HG03571 (cell line): ENCODE data around the gene HIPK4.
"Not testable (repeated sequence)": the region's sequence is repeated elsewhere in the genome, so short reads cannot be mapped to it uniquely, and the experiment has no call there.

ENCODE experiments used
- ATAC-seq: cut with Tn5 transposase; IDR thresholded peaks from one replicate; pipeline ENCODE4 v1.9.1; 2021; ENCODE audit not compliant: unreplicated experiment

The HIPK4 gene

GRCh38 chr19:40393894-40394815, 4.2 kb upstream of the HIPK4 start:
- ATAC-seq, result no peak

GRCh38 chr19:40392894-40393517, 3.0 kb upstream of the HIPK4 start:
- ATAC-seq, result no peak

- ATAC-seq, result no peak
Measured at GRCh38 chr19:40392123-40392522, 2.1 kb upstream of the HIPK4 start.

- no peak for ATAC-seq
Measured at GRCh38 chr19:40389404-40390083, 437 bp downstream of the HIPK4 start.

- ATAC-seq, result no peak
Measured at GRCh38 chr19:40388481-40388880, 1.5 kb downstream of the HIPK4 start.

GRCh38 chr19:40387155-40387554, 2.8 kb downstream of the HIPK4 start:
- no peak for ATAC-seq

GRCh38 chr19:40383668-40384248, 6.2 kb downstream of the HIPK4 start:
- ATAC-seq, result no peak

- ATAC-seq, result no peak
Measured at GRCh38 chr19:40381321-40381720, 8.7 kb downstream of the HIPK4 start.

GRCh38 chr19:40380199-40381037, 9.6 kb downstream of the HIPK4 start:
- ATAC-seq, result no peak

GRCh38 chr19:40379446-40380198, 10.4 kb downstream of the HIPK4 start:
- no peak for ATAC-seq

GRCh38 chr19:40378509-40378908, 11.5 kb downstream of the HIPK4 start:
- ATAC-seq, result no peak

GRCh38 chr19:40377876-40378385, 12.1 kb downstream of the HIPK4 start:
- no peak for ATAC-seq

- no peak for ATAC-seq
Measured at GRCh38 chr19:40376286-40376862, 13.6 kb downstream of the HIPK4 start.

GRCh38 chr19:40374084-40374483, 15.9 kb downstream of the HIPK4 start:
- ATAC-seq, result no peak

- ATAC-seq, result no peak
Measured at GRCh38 chr19:40371802-40372122, 18.2 kb downstream of the HIPK4 start.

- no peak for ATAC-seq
Measured at GRCh38 chr19:40370997-40371801, 18.8 kb downstream of the HIPK4 start.

- ATAC-seq, result not testable (repeated sequence)
Measured at GRCh38 chr19:40370253-40370652, 19.7 kb downstream of the HIPK4 start.

- ATAC-seq, result no peak
Measured at GRCh38 chr19:40369797-40370196, 20.2 kb downstream of the HIPK4 start.
